Stimulated activated CD4-positive, alpha-beta T cell treated with anti-CD3 and anti-CD28 coated beads, TNF-alpha, amount 100 ng/mL, for 4 hours (primary cell): Measurements from ENCODE around the gene NEDD8.

ENCODE experiments used
- DNase-seq, 3 experiments: peaks; one replicate each; pipeline ENCODE4 v3.0.0-alpha.2; 2020; ENCODE audit warnings: low read depth in 3 of 3

Gene NEDD8

GRCh38 chr14:24232121-24232644 is at the start of gene NEDD8:
NEDD8 (minus strand) TSS chr14:24232367; CDS start chr14:24232267, 100 bp downstream.
- peak; percentile 81 to 82 (median 81) for DNase-seq

- no peak for DNase-seq
Measured at GRCh38 chr14:24281636-24282035, 49.5 kb upstream of the NEDD8 start.

GRCh38 chr14:24280797-24281460 is 48.8 kb upstream of the NEDD8 start:
- DNase-seq: no peak

GRCh38 chr14:24279301-24280186 is 47.4 kb upstream of the NEDD8 start:
- peak in 2 of 3 experiments; percentile 35 to 39 for DNase-seq

GRCh38 chr14:24278424-24278823 is 46.3 kb upstream of the NEDD8 start:
- no peak for DNase-seq

GRCh38 chr14:24277606-24278321 is 45.6 kb upstream of the NEDD8 start:
- no peak for DNase-seq

- DNase-seq: no peak
Measured at GRCh38 chr14:24277071-24277470, 44.9 kb upstream of the NEDD8 start.

GRCh38 chr14:24274101-24274543 is 42.0 kb upstream of the NEDD8 start:
- peak in 2 of 3 experiments; percentile 19 to 43 for DNase-seq

- DNase-seq: no peak
Measured at GRCh38 chr14:24273422-24273998, 41.3 kb upstream of the NEDD8 start.

GRCh38 chr14:24272467-24272866 is 40.3 kb upstream of the NEDD8 start:
- no peak for DNase-seq

- DNase-seq: no peak
Measured at GRCh38 chr14:24271834-24272263, 39.7 kb upstream of the NEDD8 start.

GRCh38 chr14:24271134-24271833 is 39.1 kb upstream of the NEDD8 start, which contains the start of gene RABGGTA:
RABGGTA (minus strand) TSS chr14:24271597; CDS start chr14:24271115, 482 bp downstream.
- peak; percentile 71 to 85 (median 85) for DNase-seq

GRCh38 chr14:24270537-24271133 is 38.5 kb upstream of the NEDD8 start:
- DNase-seq: no peak

- DNase-seq: no peak
Measured at GRCh38 chr14:24269910-24270536, 37.9 kb upstream of the NEDD8 start.

- no peak for DNase-seq
Measured at GRCh38 chr14:24269368-24269767, 37.2 kb upstream of the NEDD8 start.

- DNase-seq: no peak
Measured at GRCh38 chr14:24268225-24268624, 36.1 kb upstream of the NEDD8 start.

GRCh38 chr14:24267516-24267915 is 35.3 kb upstream of the NEDD8 start:
- DNase-seq: no peak

- DNase-seq: no peak
Measured at GRCh38 chr14:24266344-24267244, 34.4 kb upstream of the NEDD8 start.

- no peak for DNase-seq
Measured at GRCh38 chr14:24264298-24264697, 32.1 kb upstream of the NEDD8 start.
